GM21619 (cell line): ENCODE measurements around the gene AMY2B.
A peak's percentile ranks its signal among the peaks of the same experiment; 100 is the strongest.
"Not testable (repeated sequence)": the region's sequence is repeated elsewhere in the genome, so short reads cannot be mapped to it uniquely, and the experiment has no call there.

Source experiments
- ATAC-seq: cut with Tn5 transposase; IDR thresholded peaks from one replicate; pipeline ENCODE4 v1.9.1; 2021; ENCODE audit not compliant: unreplicated experiment

The AMY2B gene

DNA sequence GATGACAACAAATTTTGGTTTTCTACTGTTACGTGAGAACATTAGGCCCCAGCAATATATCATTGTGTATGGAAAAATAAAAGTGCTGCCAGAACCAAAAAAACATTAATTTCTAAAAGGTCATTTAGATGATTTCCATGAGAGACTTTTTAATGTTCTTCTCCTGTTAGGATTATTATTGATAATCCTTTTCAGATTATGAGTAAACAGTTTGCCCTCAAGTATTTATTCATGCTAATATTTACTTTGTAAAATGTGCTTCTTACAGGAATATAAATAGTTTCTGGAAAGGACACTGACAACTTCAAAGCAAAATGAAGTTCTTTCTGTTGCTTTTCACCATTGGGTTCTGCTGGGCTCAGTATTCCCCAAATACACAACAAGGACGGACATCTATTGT is at the start of gene AMY2B:
Gene AMY2B (plus strand): TSS at position 301 of the 400 bp plus-strand sequence. CDS start 14 bp downstream, at position 315.
- not testable (repeated sequence) for ATAC-seq

DNA sequence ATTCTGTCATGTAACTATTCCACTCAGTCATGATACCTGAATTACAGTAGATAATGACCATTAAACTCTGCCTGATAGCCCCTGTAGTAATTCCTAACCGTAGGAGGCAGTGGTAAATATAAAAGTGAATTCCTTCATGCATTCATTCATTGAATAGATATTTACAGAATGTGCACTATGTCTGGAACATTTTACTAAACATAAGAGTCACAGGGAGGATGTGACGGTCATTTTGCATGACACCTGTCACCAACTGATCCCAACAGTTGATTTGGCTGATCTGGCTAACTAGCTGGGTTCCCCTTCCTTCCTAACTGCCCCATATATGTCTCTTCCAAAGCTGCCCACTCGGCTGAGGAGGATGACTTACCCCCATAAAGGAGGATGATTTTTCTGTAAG is 48.0 kb upstream of the AMY2B start:
- ATAC-seq: no peak

DNA sequence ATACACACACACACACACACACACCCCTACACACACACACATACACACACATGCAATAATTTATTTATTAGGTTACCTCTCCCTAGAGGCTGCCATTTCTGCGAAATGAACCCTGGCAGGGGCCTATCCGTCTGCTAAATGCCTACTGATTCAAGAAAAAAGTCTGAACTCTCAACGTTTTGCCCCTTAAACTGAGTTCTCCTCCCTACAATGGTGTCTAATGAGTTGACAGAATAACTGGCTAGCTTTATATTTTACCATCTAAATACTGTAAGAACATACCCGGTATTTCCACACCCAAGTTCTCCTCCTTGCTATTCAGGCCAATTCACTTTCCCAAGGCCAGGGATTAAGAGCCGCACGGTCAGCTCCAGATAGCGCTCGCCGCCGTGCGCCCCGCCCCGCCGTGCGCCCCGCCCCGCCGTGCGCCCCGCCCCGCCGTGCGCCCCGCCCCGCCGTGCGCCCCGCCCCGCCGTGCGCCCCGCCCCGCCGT is 46.2 kb upstream of the AMY2B start:
- peak; percentile 47 for ATAC-seq

DNA sequence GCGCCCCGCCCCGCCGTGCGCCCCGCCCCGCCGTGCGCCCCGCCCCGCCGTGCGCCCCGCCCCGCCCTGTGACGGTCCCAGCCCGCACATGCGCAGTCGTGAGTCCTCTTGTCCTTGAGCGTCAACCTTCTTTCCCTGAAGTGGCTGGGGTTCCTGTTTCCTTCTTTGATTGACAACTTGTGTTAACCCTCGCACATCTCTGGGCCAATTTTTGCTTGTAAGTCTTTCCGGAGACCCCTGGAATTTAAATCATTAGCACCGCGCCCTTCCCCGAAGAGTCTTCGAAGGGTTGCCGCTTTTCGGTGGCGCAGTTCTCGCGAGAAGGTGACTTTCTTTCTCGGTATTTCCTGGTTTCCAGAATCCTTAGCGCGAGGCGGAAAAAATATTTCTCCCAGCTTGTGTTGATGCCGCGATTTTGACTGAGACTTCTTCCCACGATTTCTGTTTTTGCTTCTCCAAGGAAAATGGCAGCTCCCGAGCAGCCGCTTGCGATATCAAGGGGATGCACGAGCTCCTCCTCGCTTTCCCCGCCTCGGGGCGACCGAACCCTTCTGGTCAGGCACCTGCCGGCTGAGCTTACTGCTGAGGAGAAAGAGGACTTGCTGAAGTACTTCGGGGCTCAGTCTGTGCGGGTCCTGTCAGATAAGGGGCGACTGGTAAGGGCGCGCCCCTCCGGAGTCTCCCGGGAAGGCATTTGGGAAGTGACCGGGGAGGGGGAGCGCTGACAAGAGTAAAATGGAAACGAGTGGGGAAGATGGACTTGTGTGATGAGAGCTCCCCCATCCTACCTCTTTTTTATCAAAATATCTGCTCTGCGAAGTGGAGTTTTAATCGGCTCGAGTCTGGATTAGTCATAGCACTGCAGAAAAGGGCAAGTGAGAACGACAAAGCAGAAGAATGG is 45.5 kb upstream of the AMY2B start, which contains the start of gene RNPC3:
Gene RNPC3 (plus strand): TSS at position 93 of the 901 bp plus-strand sequence. CDS start 372 bp downstream, at position 465.
- peak; percentile 81 for ATAC-seq

DNA sequence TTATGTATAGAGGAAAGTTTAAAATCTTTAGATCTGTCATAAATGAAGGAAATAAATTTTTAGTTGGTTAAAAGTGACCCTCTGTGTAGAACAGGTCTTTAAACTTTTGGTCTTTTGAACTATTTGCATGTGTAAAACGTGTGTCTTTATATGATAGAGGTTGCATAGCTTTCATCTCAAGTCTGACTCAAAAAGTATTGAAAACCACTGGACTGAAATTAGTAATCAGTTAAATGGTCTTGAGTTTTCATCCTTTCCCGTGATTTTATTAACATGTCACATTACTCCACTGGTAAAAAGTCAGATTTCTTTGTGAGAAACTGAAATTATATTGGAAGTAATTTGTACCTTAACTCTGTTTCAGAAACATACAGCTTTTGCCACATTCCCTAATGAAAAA is 44.1 kb upstream of the AMY2B start:
- ATAC-seq: no peak

DNA sequence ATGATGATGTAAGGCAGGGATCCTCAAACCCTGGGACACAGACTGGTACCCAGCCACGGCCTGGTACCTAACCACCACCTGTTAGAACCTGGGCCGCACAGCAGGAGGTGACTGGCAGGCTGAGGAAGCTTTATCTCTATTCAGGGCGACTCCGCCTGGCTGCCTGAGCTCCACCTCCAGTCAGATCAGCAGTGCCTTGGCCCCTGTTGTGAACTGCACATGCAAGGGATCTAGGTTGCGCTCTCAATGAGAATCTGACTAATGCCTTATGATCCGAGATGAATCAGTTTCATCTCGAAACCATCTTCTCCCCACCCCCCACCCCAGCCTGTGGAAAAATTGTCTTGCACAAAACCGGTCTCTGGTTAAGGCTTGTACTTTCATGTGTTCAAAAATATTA is 41.6 kb upstream of the AMY2B start:
- no peak for ATAC-seq

DNA sequence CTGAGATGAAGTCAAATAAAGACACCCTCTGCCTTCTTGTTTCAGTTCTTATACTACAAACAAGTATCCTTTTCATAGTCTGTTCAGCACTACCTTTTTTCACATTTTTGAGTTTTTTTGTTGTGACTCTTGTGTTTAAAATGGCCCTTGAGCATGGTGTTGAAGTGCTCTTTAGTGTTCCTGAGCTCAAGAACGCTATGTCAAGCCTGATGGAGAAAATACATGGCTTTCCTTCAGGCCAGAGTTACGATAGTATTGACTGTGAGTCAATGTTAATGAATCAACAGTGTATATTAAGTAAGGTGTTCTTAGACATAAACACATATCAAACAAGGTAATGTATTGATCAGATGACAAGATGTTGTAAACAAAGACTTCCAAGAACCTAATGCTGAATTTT is 33.2 kb upstream of the AMY2B start:
- ATAC-seq: no peak

DNA sequence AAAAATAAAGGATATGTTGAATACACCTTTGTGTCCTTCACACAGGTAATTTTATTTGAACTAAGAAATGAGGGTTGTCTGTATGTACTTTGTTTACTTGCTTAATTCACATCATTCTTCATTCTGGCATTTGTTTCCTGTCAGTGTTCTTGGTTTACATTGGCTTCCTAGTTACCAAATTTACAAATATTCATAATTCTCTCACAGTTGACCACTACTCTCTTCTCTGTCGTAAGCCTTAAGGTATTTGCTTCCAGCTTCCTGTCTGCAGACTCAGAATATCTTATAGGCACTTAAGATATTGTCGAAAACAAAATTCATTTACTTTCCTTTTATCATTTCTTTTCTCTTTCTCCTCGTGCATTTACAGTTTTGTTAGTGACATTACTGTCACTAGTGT is 30.0 kb upstream of the AMY2B start:
- no peak for ATAC-seq

DNA sequence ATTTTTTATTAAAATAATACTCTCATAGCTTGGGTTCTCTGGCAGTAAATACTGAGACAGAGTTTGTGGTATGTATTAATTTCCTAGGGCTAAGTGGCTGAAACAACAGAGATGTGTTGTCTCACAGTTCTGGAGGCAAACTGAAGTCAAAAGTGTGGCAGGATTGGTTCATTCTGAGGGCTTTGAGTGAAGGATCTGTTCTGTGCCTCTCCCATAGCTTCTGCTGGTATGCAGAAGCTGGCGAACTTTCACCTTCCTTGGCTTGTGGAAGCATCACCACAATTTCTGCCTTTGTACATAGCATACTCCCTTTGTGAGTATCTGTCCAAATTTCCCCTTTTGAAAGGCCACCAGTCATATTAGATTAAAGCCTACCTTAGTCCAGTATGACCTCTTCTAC is 24.9 kb upstream of the AMY2B start:
- no peak for ATAC-seq

DNA sequence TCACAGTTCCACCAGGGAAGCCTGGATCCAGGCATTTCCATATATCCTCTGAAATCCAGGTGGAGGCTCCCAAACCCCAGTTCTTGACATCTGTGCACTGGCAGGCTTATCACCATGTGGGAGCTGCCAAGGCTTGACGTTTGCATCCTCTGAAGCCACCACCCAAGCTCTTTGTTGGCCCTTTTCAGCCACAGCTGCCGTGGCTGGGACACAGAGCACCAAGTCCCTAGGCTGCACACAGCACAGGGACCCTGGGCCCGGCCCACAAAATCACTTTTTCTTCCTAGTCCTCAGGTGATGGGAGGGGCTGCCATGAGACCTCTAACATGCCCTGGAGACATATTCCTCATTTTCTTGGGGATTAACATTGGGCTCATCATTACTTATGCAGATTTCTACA is 23.5 kb upstream of the AMY2B start:
- no peak for ATAC-seq

DNA sequence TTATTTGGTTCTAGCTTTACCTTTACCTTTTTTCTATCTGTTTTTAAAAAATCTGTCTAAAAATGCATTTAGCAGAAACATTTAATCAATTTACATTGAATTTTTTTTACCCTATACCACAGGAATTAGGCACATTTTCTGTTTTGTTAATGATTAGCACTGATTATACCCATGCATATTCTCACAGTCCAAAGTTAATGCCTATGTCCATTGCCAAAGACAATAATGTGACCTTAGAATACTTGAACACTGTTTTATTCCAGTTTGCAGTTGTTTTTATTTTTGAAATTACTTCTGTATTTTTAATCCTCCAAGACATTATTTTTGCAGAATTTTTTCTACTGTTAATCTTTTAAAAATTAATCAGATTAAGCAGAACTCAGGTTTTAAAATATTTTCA is 11.0 kb upstream of the AMY2B start:
- no peak for ATAC-seq

DNA sequence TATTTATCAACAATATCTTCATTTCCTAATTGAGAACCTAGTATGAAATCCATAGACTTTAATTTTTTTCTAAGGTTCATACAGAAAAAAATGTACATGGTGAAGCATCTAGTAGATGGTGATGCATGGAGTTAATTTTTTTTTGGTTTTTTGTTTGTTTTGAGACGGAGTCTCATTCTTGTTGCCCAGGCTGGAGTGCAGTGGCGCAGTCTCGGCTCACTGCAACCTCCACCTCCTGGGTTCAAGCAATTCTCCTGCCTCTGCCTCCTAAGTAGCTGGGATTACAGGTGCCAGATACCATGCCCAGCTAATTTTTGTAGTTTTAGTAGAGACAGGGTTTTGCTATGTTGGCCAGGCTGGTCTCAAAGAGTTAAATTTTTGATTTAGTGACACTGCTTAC is 10.3 kb upstream of the AMY2B start:
- ATAC-seq: not testable (repeated sequence)

DNA sequence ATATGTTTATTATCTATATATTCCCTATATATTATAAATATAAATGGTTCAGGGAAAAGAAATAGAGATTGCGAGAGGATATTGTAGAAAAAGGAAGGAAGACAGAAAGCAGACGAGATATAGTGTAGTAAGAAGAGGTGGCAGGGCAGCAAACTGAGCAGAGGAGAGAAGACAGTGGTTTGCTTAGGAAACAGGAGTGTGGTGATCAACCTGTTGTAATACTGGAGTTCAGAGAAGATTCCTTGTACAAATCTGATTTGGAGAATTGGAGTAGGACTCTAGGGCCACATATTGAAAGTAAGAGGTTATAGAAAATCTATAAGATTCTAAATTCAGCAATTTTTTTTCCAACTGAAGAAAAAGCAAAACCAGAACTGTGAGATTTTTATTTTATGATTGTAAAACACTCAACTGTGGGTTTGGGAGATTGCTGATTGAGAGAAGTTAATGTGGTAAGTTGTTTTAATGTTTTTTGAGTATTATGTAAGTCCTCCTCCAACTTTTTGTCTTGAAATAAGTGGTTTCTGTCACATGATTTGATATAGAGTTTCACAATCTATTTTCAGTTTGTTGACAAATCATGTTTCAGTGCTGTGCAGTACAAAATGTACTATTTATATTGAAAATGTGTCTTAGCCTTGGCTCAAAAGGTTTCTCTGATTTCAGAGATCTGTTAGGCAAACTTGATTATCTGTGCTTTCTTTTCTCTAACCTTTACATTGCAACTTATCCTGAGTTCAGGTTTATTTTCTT is 9.6 kb upstream of the AMY2B start:
- peak; percentile 90 for ATAC-seq

DNA sequence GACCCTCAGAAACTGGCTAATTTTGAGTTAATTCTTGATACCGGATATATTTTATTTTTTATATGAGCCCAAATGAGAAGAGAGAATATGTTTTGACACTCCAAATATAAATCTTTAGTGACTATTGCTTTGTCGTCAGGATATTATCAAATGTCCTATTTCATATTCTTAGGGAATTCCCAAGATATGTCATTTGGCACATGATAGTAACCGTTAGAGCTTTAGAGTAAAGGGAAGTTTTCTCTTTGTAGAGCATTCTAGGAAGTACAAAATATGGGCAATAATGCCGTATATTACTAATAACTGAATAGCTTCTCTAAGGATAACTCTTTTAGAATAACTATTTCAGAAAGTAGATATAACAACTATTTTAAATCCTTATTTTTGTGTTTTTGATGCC is 8.3 kb upstream of the AMY2B start:
- no peak for ATAC-seq

DNA sequence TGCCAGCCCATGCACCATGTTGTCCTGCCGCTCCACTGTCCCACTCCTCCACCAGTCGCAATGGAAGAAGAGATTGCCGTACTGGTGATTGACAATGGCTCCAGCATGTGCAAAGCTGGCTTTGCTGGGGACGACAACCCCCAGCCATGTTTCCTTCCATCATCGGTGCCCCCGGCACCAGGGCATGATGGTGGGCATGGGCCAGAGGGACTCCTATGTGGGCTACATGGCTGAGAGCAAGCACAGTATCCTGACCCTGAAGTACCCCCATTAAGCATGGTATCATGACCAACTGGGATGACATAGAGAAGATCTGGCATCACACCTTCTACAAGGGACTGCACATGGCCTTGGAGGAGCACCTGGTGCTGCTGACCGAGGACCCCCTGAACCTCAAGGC is 1.9 kb upstream of the AMY2B start:
- ATAC-seq: no peak

DNA sequence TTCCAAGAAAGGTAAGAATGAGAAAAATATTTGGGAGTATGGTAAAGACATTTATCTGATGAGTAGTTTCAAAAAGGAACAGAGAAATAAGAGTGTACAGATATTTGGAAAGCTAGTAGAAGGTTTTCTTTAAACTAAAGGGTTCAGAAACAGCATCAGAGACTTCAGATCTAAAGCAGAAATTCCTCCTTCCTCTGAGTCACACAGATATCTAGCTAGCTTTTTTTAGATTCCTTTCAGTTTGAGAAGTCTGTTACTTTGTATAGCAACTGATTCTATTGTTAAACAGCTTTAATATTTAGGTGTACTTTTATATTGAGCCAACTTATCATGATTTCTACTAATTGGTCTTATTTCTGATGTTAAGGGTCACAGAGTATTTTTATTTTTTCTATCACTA is 4.7 kb downstream of the AMY2B start:
- no peak for ATAC-seq

DNA sequence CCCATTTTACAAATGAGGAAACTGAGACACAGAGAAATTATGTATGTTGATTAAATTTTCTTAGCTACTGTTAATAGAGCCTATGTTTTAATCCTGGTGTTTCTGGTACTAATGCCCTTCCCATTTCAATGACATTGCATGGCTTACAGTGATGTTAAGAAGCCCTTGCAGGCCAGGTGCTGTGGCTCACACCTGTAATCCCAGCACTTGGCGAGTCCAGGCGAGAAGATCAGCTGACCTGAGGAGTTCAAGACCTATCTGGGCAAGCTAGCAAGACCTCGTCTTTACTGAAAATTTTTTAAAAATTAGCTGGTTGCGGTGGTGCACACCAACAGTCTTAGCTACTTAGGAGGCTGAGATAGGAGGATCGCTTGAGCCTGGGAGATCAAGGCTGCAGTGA is 5.4 kb downstream of the AMY2B start:
- not testable (repeated sequence) for ATAC-seq

DNA sequence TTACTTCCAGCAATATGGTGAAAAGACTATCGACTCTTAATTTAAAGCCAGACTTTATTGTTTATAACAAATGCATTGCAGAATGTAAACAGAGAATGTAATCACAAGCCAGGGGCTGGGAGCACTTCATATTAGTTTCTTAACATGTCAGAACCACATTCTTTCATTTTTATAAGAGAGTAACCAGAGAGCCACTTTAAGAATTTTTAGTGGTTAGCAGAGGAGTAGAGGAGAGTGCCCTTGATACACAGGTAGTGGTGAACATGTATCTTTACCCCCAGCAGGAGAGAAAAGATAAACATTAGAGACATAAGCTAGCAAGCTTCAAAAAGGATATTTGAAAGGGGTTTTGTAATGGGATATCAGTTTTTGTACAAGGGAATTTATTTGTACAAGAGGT is 11.1 kb downstream of the AMY2B start:
- ATAC-seq: no peak

DNA sequence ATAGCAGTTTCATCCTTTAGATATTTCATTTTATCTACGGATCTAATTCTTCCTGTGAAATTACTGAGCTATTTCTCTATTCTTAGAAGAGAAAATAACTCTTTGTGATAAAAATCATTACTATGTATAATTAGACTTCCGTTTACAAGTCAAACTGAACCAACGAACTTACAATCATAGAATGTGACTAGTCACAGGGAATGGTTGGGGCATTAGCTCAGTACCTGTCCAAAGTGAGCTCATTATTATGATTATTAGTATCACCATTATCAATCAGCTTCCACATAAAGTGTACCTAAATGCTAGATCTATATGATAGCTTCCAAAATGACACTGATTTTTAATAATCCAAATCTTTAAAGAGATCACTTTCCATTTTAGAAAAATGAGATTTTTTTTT is 12.5 kb downstream of the AMY2B start:
- ATAC-seq: no peak

DNA sequence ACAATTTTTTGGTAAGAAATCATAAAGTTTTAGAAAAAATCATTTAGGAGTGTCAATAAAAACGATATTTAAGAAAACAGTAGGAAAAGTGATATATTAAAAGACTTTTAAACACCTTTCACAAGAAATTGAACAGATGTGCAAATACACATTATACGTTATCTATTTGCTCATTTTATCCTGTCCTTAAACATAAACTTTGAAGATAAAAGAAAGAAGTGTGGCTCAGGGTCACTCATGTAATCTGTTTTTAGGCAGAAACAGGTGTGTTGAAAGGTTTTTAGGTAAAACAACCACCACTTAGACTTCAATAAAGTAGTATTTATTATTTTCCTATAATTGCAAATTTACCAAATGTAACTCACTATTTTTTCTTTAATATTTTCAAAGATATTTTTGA is 13.1 kb downstream of the AMY2B start:
- no peak for ATAC-seq

DNA sequence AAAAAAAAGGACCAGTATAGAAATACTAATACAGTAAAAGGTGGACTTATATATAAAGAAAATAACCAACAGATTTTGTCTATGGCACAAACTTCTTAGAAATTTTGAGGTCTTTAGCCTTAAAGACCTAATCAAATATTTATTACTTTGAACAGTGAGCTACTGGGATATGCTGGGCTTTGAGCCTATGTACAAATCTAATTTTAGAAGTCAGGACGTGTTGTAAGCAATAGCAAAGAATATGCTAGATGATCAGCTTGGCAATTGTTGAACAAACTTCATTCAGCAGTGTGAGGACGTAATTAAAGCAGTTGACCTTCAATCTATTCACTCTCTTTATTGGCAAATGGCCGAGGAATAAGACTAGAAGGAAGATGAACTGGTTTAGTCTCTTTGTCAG is 31.4 kb downstream of the AMY2B start:
- ATAC-seq: not testable (repeated sequence)

DNA sequence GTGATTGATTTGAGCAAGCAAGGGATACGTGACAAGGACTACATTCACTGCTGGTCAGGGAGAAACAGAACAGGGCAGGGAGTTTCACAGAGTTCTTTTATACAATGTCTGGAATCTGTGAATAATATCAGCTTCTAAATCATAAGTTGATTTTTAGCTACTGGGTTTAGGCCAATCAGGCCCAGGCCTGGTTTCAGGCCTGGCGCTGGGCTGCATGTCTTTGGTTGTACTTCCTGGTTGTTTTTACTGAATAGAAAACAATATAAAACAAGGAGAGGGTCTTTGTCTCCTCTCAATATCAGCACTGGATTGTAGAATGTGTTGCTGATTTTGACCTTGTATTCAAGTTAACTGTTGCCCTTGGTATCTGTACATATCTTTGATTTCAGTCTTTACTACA is 45.0 kb downstream of the AMY2B start:
- ATAC-seq: no peak
